GM19372 (cell line): ENCODE data around the gene MLPH.

Experiments
- ATAC-seq: cut with Tn5 transposase; IDR thresholded peaks from one replicate; pipeline ENCODE4 v1.9.1; 2021; ENCODE audit warnings: mild to moderate bottlenecking, low read depth, moderate library complexity; ENCODE audit not compliant: unreplicated experiment

Gene MLPH

DNA sequence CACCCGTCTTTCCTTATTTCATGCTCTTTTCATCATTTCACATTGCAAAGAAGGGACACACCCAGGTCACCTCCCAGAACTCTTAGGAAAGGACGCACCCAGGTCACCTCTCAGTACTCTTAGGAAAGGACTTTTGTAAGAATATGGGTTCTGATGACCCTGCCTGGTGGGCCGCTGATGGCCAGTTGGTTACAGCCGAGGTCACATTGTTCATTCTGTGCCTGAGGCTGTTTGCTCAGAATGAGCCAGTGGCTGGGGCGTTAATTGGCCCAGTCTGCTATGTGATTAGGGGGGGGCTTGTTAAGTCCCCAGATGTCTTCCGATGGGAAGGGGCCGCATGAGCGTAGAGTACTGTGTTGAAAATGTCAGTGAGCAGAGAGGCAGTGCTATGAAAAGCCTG, 9.4 kb downstream of the MLPH start:
- ATAC-seq, result no peak

DNA sequence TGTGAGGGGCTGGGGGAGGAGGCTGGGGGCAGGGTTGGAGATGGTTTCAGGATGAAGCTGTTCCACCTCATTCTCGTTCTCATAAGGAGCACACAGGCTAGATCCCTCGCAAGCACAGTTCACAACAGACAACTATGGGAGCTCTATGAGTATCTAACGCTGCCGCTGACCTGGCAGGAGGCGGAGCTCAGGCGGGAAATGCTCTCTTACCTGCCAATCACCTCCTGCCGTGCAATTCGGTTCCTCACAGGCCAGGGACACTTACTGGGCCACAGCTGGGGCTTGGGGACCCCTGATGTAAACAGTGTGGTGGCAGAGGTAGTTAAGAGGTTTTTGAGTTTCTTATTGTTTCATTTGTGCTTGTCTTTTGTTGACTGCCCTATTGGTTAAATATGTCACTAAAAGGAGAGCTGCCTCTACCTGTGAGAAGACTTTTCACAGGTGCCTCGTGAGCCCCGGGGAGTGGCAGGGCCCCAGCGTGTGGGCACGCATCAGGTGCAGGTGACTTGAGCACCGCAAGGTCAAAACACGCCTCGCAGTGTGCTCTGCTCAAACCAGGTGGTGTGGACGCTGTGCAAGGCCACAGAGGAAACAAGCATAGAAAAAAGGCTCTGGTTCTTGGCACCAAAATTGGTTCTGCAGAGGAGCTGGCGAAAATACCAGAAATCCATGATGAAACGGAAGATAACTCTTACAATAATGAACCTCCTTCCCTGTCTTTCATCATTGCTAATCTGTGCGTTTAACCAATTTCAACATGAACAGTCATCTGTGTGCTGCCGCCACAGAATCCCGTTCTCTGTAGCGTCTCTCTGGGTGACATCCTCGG, 10.2 kb downstream of the MLPH start:
- no peak for ATAC-seq

DNA sequence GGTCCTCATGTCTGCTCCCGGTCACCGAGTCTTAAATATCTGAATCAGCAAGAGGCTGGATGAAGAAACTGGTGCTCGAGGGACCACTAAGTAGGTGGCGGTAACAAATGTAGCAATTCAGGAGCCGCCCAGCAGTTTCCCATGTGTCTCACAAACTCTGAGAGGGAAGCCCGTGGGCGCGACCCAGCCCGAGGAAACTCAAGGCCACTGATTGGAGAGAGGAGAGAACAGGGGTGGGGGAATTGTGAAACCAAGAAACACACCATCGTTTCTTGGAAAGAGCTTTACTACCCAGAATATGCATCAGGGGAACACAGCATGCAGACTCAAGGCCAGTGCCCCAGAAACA, 10.8 kb downstream of the MLPH start:
- ATAC-seq, result no peak

DNA sequence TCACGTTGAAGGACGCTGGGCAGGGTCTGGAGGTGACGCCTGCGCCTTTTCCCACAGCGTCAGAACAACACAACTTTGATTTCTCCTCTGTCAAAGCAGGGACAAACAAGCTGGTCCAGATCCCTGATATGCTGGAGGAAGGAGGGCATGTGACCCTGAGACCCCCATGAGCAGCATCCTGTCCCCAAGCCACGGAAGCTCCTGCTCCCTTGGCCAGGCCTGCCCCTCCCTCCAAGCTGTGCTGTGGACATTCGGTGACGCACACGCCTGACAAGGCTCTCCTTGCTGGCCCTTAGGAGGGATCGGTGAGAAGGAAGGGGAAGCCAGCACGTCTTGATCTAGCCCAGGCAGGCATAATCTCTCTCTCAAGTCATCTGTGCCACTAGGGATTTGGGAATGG, 11.3 kb downstream of the MLPH start:
- ATAC-seq, result no peak

DNA sequence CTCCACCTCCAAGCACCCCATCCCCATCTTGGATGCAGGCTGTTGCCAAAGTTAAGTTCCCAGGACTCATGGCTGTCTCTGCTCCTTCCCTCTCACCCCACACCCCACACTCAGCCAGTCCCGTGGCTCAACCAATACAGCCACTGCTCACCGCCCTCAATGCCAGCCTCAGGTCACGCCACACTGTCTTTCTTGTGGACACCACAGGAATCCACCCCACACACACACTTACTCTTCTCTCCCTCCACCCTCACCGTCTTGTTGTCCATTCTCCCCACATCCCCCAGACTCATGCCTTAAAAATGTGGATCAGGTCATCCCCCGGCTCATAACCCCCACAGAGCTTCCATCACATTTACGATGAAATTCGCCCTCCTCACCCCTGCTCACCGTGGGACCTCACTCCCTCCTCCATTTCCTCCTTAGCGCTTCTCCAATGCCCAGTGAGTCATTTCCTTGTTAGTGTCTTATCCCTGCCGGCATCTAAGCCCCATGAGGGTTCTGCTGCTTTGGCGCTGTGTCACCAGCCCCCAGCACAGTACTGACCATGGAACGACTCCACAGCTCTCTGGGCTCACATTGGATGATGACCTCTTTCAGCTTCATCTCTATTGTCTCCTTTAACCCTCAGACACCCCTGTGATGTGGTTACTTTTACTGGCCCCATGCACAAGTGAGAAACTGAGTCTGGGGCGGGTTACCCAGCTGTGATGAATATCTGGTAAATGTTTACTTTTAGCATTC, 13.8 kb downstream of the MLPH start:
- no peak for ATAC-seq

DNA sequence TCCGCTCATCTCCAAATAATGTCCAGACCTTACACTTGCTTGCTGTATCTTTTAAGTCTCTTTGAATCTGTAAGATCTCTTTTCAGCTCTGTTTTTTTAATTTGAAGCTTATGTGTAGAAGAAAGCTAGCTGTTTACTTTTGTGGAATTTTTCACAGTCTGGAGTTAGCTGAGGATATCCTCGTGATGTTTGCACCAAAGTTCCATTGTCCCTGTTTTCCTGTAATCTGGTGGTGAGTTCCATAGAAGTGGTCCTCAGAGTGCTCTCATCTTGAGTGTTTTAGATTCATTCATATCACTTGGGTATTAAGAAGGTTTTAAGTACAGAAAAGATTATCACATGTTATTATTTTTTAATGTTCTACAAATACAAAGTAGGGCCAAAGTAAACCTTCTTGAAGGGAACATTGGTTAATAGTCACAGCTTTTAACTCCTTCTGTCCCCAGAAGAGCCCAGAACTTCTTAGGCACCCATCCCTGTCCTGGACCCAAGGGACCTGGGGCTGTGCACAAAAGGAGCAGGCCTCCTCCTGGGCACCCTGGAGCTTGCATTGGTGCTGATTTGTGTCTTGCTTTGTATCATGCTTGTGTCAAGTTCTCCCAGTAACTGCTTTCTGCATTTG, 15.0 kb downstream of the MLPH start:
- ATAC-seq, result no peak

DNA sequence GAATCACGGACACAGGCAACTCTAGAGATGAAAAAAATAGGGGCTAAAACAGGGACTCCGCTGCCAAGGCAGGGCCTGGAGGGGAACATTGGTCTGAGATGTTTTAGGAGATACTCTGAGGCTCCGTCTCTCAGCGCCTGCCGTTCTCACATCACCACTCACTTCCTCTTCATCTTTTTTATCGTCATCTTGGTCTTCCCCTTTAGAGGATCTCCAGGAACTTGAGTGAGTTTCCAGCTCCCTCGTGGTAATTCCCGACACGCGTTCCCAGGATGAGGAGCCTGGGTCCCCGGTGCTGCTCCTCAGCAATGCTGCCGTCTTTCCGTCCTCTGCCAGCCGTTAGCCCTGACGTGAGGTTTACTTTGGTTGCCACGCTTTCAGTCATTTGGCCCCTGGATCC, 16.1 kb downstream of the MLPH start:
- ATAC-seq, result no peak

DNA sequence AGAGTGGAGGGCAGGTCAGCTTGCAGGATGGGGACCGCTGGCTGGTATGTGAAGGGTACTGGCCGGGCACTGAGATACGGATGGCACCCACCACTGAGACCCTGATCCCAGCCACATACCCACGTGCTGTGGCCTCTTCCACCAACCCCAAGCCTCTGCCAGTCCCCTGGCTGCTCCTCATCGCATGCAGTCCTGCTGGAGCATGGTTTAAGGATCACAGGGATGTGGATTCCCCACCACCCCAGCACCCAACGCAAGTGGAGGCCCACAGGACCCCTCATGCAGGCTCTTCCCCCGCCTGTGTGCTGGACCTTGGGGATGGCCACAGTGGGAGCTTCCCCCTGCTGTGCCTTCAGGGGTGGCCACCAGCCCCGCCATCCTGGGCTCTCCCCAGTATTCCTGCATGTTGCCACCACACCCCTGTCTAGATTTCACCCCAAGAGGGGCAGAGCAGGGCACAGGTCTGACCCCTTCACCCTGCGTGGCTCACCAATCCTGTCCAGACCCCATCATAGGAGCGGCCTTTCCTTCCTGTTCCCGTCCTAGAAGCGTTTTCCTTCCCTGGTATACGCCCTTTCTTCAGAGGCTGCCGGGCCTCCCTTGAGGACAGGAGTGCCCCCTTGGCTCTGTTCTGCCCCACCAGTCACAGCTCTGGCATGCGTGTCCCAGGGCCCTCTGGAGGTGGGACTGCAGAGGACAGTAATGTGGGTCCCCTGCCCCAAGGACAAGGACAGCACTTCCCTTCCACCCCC, 18.3 kb downstream of the MLPH start:
- ATAC-seq, result no peak

DNA sequence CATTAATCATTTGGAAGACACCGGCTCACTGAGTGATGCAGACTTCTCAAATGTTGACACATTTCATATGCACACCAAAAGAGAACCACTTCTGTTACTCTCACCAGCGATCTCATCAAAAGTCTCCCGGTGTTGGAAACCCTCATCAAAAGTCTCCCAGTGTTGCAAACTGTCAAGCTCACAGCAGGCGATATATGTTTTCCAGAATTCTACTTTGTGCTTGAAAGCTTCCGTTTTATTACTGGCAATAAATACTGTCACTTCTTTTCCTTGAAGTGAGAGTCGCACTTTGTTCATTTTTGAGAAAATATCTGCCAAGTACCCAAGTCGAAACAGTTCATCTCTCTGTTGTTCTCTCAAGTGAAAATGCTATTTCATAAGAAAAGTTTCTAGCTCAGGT, 20.5 kb downstream of the MLPH start:
- no peak for ATAC-seq

DNA sequence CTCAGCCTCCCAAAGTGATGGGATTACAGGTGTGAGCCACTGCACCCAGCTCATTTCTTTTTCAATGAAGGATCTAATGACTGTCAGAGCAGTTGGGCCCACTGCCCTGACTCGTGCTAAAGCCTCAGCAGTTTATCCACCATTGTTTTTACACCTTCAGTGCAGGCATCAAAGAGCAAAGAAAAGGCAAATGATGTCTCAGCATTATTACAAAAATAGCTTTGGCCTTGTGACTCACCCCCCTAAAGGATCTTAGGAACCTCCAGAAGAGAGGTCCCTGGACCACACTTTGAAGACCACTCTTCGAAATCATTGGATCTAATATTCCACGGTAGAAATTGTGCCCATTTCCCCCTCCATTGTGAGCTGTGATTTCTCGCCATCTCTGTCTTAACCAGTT, 21.3 kb downstream of the MLPH start:
- no peak for ATAC-seq

DNA sequence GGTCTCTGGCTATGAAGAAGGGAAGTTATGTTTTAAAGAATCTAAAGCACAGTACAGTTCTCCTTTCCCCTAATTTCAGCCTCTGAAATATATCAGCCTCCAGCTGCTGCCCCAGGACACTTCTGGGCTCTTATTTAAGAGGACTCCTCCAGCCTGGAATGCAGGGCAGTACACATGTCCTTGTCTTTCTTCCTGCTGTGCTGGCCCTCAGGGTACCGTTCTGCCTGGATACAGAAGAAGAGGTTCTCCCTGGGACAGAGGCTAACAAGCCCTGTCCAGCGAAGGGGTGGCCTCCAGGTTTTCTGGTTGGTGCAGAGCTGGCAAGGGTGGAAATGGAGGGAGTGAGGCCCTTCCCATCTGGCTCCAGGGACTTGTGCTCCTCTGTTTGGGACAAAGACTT, 22.1 kb downstream of the MLPH start:
- no peak for ATAC-seq

DNA sequence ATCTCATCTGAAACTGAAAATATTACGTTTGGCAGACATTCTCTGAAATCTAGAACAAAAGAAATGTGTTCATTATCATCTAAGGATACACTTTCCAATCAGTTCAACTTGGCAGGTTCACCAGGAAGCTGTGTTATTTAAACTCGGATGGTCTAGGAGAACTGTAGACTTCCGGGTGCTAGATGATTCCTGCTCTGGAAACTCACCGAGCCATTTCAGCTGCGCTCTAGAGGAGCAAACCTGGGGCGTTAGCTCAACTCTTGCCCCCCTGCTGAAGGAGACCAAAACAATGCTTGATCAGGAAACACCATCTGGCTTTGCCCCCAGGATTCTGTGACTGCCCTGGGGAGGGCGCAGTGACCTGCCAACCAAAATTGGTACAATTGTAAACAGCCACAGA, 22.9 kb downstream of the MLPH start:
- ATAC-seq, result no peak

DNA sequence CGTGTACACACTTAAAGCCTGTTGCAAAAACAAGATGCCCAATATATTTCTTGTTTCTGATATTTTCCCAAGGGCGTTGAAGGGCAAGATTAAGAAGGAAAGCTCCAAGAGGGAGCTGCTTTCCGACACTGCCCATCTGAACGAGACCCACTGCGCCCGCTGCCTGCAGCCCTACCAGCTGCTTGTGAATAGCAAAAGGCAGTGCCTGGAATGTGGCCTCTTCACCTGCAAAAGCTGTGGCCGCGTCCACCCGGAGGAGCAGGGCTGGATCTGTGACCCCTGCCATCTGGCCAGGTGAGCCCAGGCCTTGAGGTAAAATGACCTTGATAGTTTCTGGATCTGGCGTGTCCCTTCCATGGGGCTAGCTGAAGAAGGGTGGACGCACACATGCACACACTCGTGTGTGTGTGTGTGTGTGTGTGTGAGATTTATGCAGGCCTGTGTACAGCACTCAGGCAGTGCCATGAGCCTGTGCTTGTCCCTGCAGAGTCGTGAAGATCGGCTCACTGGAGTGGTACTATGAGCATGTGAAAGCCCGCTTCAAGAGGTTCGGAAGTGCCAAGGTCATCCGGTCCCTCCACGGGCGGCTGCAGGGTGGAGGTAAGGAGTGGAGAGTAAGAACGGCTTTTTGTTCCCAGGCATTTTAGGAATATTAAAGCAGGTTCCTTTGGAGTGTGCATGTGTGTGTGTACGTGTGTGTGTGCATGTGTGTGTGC, 23.6 kb downstream of the MLPH start:
- ATAC-seq, result no peak

DNA sequence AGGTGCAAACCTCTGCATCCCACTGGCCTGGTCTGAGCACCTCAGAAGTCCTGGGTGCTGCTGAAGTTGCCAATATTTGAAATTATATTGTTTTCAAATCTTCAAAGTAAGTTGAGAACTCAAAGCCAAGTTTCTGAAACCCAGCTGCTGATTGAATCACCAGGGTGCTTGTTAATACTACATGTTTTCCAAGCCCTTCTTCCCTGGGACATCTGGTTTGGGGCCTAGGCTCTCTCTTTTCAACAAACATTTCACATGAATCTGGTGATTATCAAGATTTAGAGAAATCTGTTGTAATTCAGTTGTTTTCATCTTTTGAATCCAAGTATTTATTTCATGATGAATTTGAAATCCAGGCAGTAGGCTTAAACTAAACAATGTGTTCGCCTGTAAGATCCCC, 24.4 kb downstream of the MLPH start:
- no peak for ATAC-seq

DNA sequence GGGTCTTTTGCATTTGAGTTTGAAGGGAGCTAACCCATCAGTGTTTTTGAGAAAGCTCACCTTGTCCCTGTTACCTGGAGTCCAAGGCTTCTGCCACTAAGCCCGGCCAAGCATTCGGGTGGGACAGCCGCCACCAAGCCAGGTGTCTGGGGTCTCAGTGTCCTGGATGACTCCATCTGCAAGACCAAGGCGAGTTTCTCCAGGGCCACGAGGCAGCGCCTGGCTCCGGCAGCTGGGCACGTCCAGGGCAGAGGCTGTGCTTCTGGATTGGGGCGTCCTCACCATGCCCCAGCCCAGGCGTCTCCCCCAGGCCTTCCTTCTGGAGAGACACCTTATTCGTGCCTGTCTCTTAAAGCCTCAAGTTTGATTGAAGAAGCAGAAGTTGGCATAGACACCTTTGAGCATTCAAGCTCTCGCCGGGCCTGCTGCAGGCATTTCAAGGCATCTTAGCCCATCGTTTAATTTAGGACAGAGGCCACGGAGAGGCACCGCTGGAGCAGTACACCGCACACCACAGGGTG, 24.9 kb downstream of the MLPH start:
- no peak for ATAC-seq

DNA sequence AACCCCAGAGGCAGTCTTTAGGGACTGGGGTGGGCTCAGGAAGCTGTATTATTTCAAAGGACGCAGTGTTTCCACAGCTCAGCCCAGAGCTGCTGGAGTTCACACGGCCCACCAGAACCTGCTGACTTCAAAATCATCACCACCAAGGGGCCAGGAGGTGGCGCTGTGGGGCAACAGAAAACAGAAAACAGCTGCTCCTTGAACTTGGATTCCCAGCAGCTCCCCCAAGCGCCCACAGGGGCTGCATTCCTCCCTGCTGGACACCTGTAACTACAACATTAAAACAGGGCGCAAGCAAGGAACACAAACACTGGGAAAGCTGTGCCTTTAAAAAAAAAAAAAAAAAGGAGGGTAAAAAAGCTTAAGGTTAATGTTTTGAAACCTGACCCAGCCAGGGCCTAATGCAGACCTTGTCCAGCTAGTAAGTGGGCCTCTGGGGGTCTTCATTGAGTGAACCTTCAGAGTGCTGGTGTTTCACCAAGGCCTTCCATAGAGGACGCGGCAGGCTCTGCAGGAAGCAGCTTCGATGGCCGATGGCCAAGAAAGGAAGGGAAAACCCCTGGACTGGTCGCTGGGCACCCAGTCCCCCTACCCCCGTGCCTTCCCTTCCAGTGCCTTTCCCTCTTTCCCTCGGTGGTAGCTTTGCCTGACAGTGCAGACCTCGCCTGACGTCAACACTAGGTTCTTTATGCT, 25.9 kb downstream of the MLPH start:
- peak; percentile 71 for ATAC-seq

DNA sequence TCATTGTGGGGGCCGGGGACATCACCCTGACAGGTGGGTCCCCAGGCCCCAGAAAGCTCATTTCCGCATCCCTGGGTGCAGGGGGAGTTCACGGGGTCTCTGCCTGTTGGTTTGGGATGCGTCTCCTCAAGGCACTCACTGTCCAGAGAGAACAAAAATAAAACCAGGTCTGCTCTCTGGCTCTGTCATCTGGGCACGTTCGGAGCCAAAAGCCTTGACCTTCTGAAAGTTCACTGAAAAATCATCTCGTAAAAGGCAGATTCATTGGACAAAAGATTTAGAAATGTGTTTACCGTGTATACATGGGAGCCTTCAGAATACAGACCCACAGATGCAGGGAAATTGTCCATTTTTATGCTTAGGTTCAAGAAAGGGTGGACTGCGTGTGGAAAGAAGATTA, 26.6 kb downstream of the MLPH start:
- ATAC-seq, result no peak

DNA sequence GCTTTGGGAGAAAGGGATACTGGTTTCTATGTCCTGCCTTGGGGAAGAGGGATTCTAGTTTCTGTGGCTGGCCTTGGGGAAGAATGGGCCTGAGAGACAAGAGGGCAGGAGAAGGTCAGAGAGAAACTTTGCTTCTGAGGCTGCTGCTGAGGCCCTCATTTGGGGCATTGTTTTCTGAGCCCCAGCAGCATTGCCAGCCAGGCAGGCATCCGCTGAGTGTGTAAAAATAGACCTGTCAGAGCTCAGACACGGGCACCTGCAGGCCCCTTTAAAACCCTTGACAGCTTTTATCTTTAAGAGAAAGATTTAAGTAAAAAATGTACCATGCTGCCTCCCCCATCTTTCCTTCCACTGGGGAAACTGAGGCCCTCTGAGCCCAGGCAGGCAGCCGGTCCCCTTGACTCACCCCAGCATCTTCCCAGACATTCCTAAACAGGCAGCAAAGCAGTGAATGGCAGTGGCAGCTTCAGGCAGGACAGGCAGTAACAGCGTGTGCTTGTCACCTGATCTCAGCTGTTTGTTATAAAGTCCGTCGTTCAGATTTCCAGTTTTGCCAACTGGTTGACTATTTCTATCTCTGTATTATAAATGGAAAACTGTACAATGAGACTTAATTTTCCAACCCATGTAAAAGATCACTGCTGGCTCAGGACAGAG, 27.6 kb downstream of the MLPH start:
- ATAC-seq, result no peak

DNA sequence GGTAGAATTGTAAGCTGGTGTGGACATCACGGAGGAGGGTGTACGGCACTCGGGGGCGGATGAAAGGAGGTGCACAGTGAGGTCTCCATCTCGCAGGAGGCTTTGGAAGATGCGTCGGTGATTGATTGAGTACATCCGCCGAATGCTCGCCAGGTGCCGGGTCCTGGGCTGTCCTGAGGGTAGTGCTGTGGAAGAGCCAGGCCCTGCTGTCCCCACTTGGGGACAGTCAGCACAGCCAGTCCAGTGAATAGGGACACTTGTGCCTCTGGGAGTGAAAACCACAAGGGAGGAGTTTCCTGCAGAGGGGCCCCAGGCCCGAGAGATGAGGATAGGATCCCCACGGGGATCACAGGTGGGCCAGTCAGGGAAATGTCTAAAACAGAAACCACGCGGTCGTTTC, 28.1 kb downstream of the MLPH start:
- ATAC-seq, result no peak
